Effector memory CD4-positive, alpha-beta T cell (primary cell): ENCODE results near the gene KCTD13.
"Not testable (repeated sequence)": the region's sequence is repeated elsewhere in the genome, so short reads cannot be mapped to it uniquely, and the experiment has no call there.

Experiments
- DNase-seq, 3 donors: peaks; one replicate each; pipeline ENCODE4 v3.0.0-alpha.2; 2020
- H3K27ac ChIP-seq: 2 replicates; pipeline ENCODE4 v1.7.0; 2013; ENCODE audit warnings: mild to moderate bottlenecking, low read length, moderate library complexity; ENCODE audit not compliant: insufficient read depth, poor library complexity, severe bottlenecking
- H3K27me3 ChIP-seq: replicated peaks from 2 replicates; pipeline ENCODE4 v1.7.0; 2013; ENCODE audit warnings: mild to moderate bottlenecking, low read length; ENCODE audit not compliant: insufficient read depth, control insufficient read depth, poor library complexity, severe bottlenecking
- H3K36me3 ChIP-seq: 2 replicates; pipeline ENCODE4 v1.7.0; 2013; ENCODE audit warnings: mild to moderate bottlenecking, low read length, moderate library complexity; ENCODE audit not compliant: control insufficient read depth, insufficient read depth
- H3K4me1 ChIP-seq: 2 replicates; pipeline ENCODE4 v1.7.0; 2013; ENCODE audit warnings: low read length, mild to moderate bottlenecking; ENCODE audit not compliant: control insufficient read depth, insufficient read depth, poor library complexity, severe bottlenecking
- H3K4me3 ChIP-seq: 2 replicates; pipeline ENCODE4 v1.7.0; 2013; ENCODE audit warnings: low read length, low read depth, mild to moderate bottlenecking; ENCODE audit not compliant: insufficient read depth, poor library complexity, severe bottlenecking
- H3K9me3 ChIP-seq: 2 replicates; pipeline ENCODE4 v1.7.0; 2013; ENCODE audit warnings: mild to moderate bottlenecking, low read length, moderate library complexity; ENCODE audit not compliant: control insufficient read depth

KCTD13 gene

GRCh38 chr16:29947897-29948296 lies 21.9 kb upstream of the KCTD13 start:
- Histone ChIP-seq H3K27me3 (no peaks in the 10 kb centered on the region), H3K36me3 (no peaks in the 10 kb centered on the region), H3K9me3 (no peaks in the 10 kb centered on the region), H3K27ac (no peak overlapping the region), H3K4me3 (no peak overlapping the region), H3K4me1 (no peaks in the 10 kb centered on the region)
- DNase-seq: no peak

GRCh38 chr16:29943846-29944799 lies 18.1 kb upstream of the KCTD13 start:
- no peak for DNase-seq
- Histone ChIP-seq H3K27ac (no peak overlapping the region), H3K27me3 (no peaks in the 10 kb centered on the region)

GRCh38 chr16:29940656-29941055 lies 14.6 kb upstream of the KCTD13 start:
- Histone ChIP-seq H3K4me3 (no peak overlapping the region), H3K27ac (no peak overlapping the region), H3K9me3 (no peaks in the 10 kb centered on the region), H3K4me1 (no peaks in the 10 kb centered on the region), H3K36me3 (no peaks in the 10 kb centered on the region), H3K27me3 (no peaks in the 10 kb centered on the region)
- DNase-seq: no peak

More at GRCh38 chr16:29943846-29944799, 18.1 kb upstream of the KCTD13 start:
- Histone ChIP-seq H3K9me3 (no peaks in the 10 kb centered on the region), H3K4me1 (no peaks in the 10 kb centered on the region), H3K36me3 (no peaks in the 10 kb centered on the region), H3K4me3 (no peak overlapping the region)

GRCh38 chr16:29931750-29932149 lies 5.7 kb upstream of the KCTD13 start:
- not testable (repeated sequence) for H3K9me3 ChIP-seq, H3K4me1 ChIP-seq, H3K27me3 ChIP-seq, DNase-seq, H3K4me3 ChIP-seq, H3K36me3 ChIP-seq, H3K27ac ChIP-seq

- Histone ChIP-seq H3K36me3 (peaks cover 10% of the 10 kb centered on the region), H3K27me3 (no peaks in the 10 kb centered on the region), H3K4me3 (peak overlapping the region; percentile 89), H3K4me1 (peaks cover 7% of the 10 kb centered on the region), H3K27ac (no peak overlapping the region), H3K9me3 (no peaks in the 10 kb centered on the region)
- DNase-seq: no peak
Observed at GRCh38 chr16:29927070-29927905, 1.3 kb upstream of the KCTD13 start.

GRCh38 chr16:29926711-29927052 lies 656 bp upstream of the KCTD13 start:
- peak overlapping the region; percentile 89 for H3K4me3 ChIP-seq
- H3K27me3 ChIP-seq: no peaks in the 10 kb centered on the region
- H3K36me3 ChIP-seq: peaks cover 16% of the 10 kb centered on the region
- no peaks in the 10 kb centered on the region for H3K9me3 ChIP-seq
- DNase-seq: no peak
- H3K4me1 ChIP-seq: peaks cover 7% of the 10 kb centered on the region
- H3K27ac ChIP-seq: peak overlapping the region; percentile 83

- peaks cover 7% of the 10 kb centered on the region for H3K4me1 ChIP-seq
- H3K4me3 ChIP-seq: peak overlapping the region; percentile 89
- H3K9me3 ChIP-seq: no peaks in the 10 kb centered on the region
- no peaks in the 10 kb centered on the region for H3K27me3 ChIP-seq
- H3K36me3 ChIP-seq: peaks cover 30% of the 10 kb centered on the region
- no peak for DNase-seq
- peak overlapping the region; percentile 83 for H3K27ac ChIP-seq
Observed at GRCh38 chr16:29925105-29925756, 795 bp downstream of the KCTD13 start.

- H3K4me3 ChIP-seq: no peak overlapping the region
Observed at GRCh38 chr16:29922986-29923501, 3.0 kb downstream of the KCTD13 start.

GRCh38 chr16:29922326-29922725 lies 3.7 kb downstream of the KCTD13 start:
- no peak for DNase-seq
- H3K36me3 ChIP-seq: peaks cover 49% of the 10 kb centered on the region
- H3K27ac ChIP-seq: no peak overlapping the region
- peaks cover 7% of the 10 kb centered on the region for H3K4me1 ChIP-seq
- no peak overlapping the region for H3K4me3 ChIP-seq
- no peaks in the 10 kb centered on the region for H3K9me3 ChIP-seq
- H3K27me3 ChIP-seq: no peaks in the 10 kb centered on the region

More at GRCh38 chr16:29922986-29923501, 3.0 kb downstream of the KCTD13 start:
- Histone ChIP-seq H3K4me1 (peaks cover 7% of the 10 kb centered on the region), H3K9me3 (no peaks in the 10 kb centered on the region), H3K36me3 (peaks cover 44% of the 10 kb centered on the region), H3K27ac (no peak overlapping the region), H3K27me3 (no peaks in the 10 kb centered on the region)
- DNase-seq: no peak
